HepG2 (cell line): ENCODE data around the gene RPS8. TPM values are rescaled to one million over a fixed set of nuclear protein-coding genes. Genes with fewer than 3 reads are reported as not detected.

Experiments
- DPF2 ChIP-seq: sonication (generic); formaldehyde crosslinking; IDR thresholded peaks from 2 replicates; pipeline ENCODE4 v1.4.0; 2020; ENCODE audit warnings: mild to moderate bottlenecking, low read depth, missing genetic modification reagents, borderline replicate concordance
- FOXC1 ChIP-seq: sonication (generic); formaldehyde crosslinking; IDR thresholded peaks from 2 replicates; pipeline ENCODE4 v1.8.0; 2022; ENCODE audit warnings: mild to moderate bottlenecking, missing genetic modification reagents, borderline replicate concordance
- FOXP1 ChIP-seq, 2 experiments: fragments of 450-650 bp in 1 of 2; IDR thresholded peaks; 2 replicates each; pipeline ENCODE4 v1.6.1; 2017 to 2018; ENCODE audit warnings: antibody characterized with exemption in 1 of 2
- HDAC1 ChIP-seq: sonication (generic); formaldehyde crosslinking; IDR thresholded peaks from 2 replicates; pipeline ENCODE4 v1.5.1; 2020; ENCODE audit warnings: mild to moderate bottlenecking, missing genetic modification reagents
- HHEX ChIP-seq: IDR thresholded peaks from 2 replicates; pipeline ENCODE4 v1.6.1; 2016; ENCODE audit warnings: control low read depth
- IKZF1 ChIP-seq: fragments of 450-650 bp; IDR thresholded peaks from 2 replicates; pipeline ENCODE4 v1.7.1; 2016
- KDM2A ChIP-seq: sonication (generic); formaldehyde crosslinking; IDR thresholded peaks from 2 replicates; pipeline ENCODE4 v1.4.0; 2020; ENCODE audit warnings: low read depth, missing genetic modification reagents, borderline replicate concordance
- LCORL ChIP-seq, 2 experiments: fragments of 450-650 bp in 1 of 2; sonication (generic) in 1 of 2; formaldehyde crosslinking in 1 of 2; IDR thresholded peaks; 2 replicates each; pipeline versions ENCODE4 v1.5.0 to v1.6.1; 2017 to 2020; ENCODE audit warnings: antibody characterized with exemption in 1 of 2, missing genetic modification reagents in 1 of 2
- MAFG ChIP-seq: sonication (generic); formaldehyde crosslinking; IDR thresholded peaks from 2 replicates; pipeline ENCODE4 v1.5.1; 2020; ENCODE audit warnings: mild to moderate bottlenecking, missing genetic modification reagents
- NR0B2 ChIP-seq: sonication (generic); formaldehyde crosslinking; IDR thresholded peaks from 2 replicates; pipeline ENCODE4 v1.4.0; 2020; ENCODE audit warnings: mild to moderate bottlenecking, missing genetic modification reagents
- POLR2G ChIP-seq: fragments of 200-400 bp; formaldehyde crosslinking; IDR thresholded peaks from 2 replicates; pipeline ENCODE4 v1.6.1; 2018; ENCODE audit warnings: mild to moderate bottlenecking, low read depth, low read length, moderate library complexity
- RCOR2 ChIP-seq: IDR thresholded peaks from 2 replicates; pipeline ENCODE4 v1.6.1; 2016; ENCODE audit warnings: missing biosample characterization, missing genetic modification reagents
- ZNF367 ChIP-seq: sonication (generic); formaldehyde crosslinking; IDR thresholded peaks from 2 replicates; pipeline ENCODE4 v1.4.0; 2020; ENCODE audit warnings: missing genetic modification reagents, borderline replicate concordance
- ZNF512B ChIP-seq: sonication (generic); formaldehyde crosslinking; IDR thresholded peaks from 2 replicates; pipeline ENCODE4 v1.5.1; 2020; ENCODE audit warnings: missing genetic modification reagents, mild to moderate bottlenecking, borderline replicate concordance
- ZNF543 ChIP-seq: sonication (generic); formaldehyde crosslinking; IDR thresholded peaks from 2 replicates; pipeline ENCODE4 v1.4.0; 2020; ENCODE audit warnings: mild to moderate bottlenecking, missing genetic modification reagents
- ZNF567 ChIP-seq: sonication (generic); formaldehyde crosslinking; IDR thresholded peaks from 2 replicates; pipeline ENCODE4 v1.8.1; 2023; ENCODE audit warnings: mild to moderate bottlenecking, missing genetic modification reagents, borderline replicate concordance
- ZNF782 ChIP-seq: sonication (generic); formaldehyde crosslinking; IDR thresholded peaks from 2 replicates; pipeline ENCODE4 v1.4.0; 2020; ENCODE audit warnings: missing genetic modification reagents, mild to moderate bottlenecking, borderline replicate concordance
- polyA plus RNA-seq, 8 experiments: library from polyadenylated mRNA; depleted of rRNA in 3 of 8; stranded (reverse) in 7 of 8; unstranded in 1 of 8; fragments of >200 nt; fragmentation: Illumina TruSeq in 4 of 8; extraction: Trizol in 4 of 8; gene quantifications; 2 replicates each; pipeline versions ENCODE4 v1.2.1 to v1.2.3, GENCODE V29; 2011 to 2016; ENCODE audit warnings: low read depth in 4 of 8, missing spikeins in 1 of 8, mixed read lengths in 1 of 8; ENCODE audit not compliant: insufficient read depth in 1 of 8
- total RNA-seq, 5 experiments: library from RNA; depleted of rRNA; stranded (reverse); fragments of >200 nt; fragmentation: Illumina TruSeq; extraction: Trizol; gene quantifications; 2 replicates each; pipeline ENCODE4 v1.2.3, GENCODE V29; 2016; ENCODE audit warnings: low read depth in 1 of 5
- TF ChIP-seq, protein P1 (sequence below): sonication (generic); formaldehyde crosslinking; IDR thresholded peaks from 2 replicates; pipeline ENCODE4 v1.4.0; 2020; ENCODE audit warnings: low read depth, missing genetic modification reagents
- TF ChIP-seq, protein P2 (sequence below): sonication (generic); formaldehyde crosslinking; IDR thresholded peaks from 2 replicates; pipeline ENCODE4 v1.5.1; 2020; ENCODE audit warnings: missing genetic modification reagents, mild to moderate bottlenecking, borderline replicate concordance

The RPS8 gene
- total and polyA plus RNA-seq, 2 of the 13 experiments (the other 11 are each of a cell fraction or from before 2014, with no cell fraction given): 2,628 to 2,822 TPM

GRCh38 chr1:44775078-44775929 is at the start of gene RPS8 (continued):
- TF ChIP-seq ZNF512B (CRISPR knock-in tag) (no peak), IKZF1 (no peak), LCORL (IDR thresholded peaks at IDR 0.05) (no peak), LCORL (CRISPR knock-in tag; IDR thresholded peaks at IDR 0.05) (peak; percentile 61; the same call in 1 of the 2 replicates), HDAC1 (CRISPR knock-in tag) (peak; percentile 81), FOXC1 (CRISPR knock-in tag) (peak; percentile 51; the same call in 1 of the 2 replicates), MAFG (CRISPR knock-in tag) (no peak), DPF2 (CRISPR knock-in tag) (no peak), ZNF367 (CRISPR knock-in tag) (peak; percentile 56; the same call in 1 of the 2 replicates), ZNF782 (CRISPR knock-in tag) (peak; percentile 78; the same call in 1 of the 2 replicates), KDM2A (CRISPR knock-in tag) (peak; percentile 87; the same call in 1 of the 2 replicates), FOXP1 (IDR thresholded peaks at IDR 0.05) (no peak), FOXP1 (CRISPR knock-in tag; IDR thresholded peaks at IDR 0.05) (0 out of 2 replicates have a peak, but pooled peaks have one; percentile 22), HHEX (CRISPR knock-in tag) (peak; percentile 58), ZNF543 (CRISPR knock-in tag) (peak; percentile 95), POLR2G (peak; percentile 100), RCOR2 (CRISPR knock-in tag) (no peak), ZNF567 (CRISPR knock-in tag) (no peak; the same call in 1 of the 2 replicates), NR0B2 (CRISPR knock-in tag) (0 out of 2 replicates have a peak, but pooled peaks have one; percentile 22)
- TF ChIP-seq, protein P1, sequence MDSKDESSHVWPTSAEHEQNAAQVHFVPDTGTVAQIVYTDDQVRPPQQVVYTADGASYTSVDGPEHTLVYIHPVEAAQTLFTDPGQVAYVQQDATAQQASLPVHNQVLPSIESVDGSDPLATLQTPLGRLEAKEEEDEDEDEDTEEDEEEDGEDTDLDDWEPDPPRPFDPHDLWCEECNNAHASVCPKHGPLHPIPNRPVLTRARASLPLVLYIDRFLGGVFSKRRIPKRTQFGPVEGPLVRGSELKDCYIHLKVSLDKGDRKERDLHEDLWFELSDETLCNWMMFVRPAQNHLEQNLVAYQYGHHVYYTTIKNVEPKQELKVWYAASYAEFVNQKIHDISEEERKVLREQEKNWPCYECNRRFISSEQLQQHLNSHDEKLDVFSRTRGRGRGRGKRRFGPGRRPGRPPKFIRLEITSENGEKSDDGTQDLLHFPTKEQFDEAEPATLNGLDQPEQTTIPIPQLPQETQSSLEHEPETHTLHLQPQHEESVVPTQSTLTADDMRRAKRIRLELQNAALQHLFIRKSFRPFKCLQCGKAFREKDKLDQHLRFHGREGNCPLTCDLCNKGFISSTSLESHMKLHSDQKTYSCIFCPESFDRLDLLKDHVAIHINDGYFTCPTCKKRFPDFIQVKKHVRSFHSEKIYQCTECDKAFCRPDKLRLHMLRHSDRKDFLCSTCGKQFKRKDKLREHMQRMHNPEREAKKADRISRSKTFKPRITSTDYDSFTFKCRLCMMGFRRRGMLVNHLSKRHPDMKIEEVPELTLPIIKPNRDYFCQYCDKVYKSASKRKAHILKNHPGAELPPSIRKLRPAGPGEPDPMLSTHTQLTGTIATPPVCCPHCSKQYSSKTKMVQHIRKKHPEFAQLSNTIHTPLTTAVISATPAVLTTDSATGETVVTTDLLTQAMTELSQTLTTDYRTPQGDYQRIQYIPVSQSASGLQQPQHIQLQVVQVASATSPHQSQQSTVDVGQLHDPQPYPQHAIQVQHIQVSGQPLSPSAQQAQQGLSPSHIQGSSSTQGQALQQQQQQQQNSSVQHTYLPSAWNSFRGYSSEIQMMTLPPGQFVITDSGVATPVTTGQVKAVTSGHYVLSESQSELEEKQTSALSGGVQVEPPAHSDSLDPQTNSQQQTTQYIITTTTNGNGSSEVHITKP (CRISPR knock-in tag): 0 out of 2 replicates have a peak, but pooled peaks have one; percentile 38
- TF ChIP-seq, protein P2, sequence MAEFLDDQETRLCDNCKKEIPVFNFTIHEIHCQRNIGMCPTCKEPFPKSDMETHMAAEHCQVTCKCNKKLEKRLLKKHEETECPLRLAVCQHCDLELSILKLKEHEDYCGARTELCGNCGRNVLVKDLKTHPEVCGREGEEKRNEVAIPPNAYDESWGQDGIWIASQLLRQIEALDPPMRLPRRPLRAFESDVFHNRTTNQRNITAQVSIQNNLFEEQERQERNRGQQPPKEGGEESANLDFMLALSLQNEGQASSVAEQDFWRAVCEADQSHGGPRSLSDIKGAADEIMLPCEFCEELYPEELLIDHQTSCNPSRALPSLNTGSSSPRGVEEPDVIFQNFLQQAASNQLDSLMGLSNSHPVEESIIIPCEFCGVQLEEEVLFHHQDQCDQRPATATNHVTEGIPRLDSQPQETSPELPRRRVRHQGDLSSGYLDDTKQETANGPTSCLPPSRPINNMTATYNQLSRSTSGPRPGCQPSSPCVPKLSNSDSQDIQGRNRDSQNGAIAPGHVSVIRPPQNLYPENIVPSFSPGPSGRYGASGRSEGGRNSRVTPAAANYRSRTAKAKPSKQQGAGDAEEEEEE: 0 out of 2 replicates have a peak, but pooled peaks have one; percentile 48
